Stimulated activated CD4-positive, alpha-beta T cell treated with anti-CD3 and anti-CD28 coated beads, Interleukin-15, amount 100 ng/mL, for 24 hours (primary cell): Measurements from ENCODE around the gene CFAP221.

Source experiments
- DNase-seq: peaks from one replicate; pipeline ENCODE4 v3.0.0-alpha.2; 2020

The CFAP221 gene

DNA sequence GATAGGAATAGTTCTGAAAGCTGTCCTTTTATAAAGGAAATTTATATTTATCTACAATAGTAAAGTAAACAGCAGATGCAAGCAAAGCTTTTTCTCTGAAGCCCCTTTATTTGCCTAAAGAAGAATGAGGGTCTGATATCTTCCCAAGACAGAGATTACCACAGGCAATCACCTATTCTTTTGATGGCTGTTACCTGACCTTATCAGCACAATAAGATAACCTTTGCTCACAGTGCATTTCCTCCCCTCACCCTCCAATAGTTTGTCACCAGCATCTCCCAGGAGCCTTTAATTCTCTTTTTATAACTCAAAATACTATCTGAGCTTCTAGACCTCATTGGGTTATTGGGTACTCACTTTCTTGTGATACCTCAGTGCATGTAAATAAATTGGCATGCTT lies 6.5 kb upstream of the CFAP221 start:
- DNase-seq = no peak

DNA sequence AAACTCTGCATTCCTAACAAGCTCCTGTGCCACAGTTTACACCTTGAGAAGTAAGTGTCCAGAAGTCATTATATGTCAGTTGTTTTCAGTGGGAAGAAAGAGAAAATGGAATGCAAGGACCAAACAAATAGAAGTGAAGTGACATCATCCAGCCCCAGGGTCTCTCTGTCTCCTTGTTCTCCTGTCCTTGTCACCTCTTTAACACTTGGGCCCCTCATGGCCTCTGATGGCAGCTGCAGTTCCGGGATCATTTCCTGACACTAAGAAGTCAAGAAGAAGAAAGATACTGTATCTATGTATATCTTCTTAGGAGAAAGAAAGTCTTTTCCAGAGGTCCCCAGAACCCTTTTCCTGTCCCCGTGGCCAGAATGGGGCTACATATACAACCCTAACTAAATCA lies 2.8 kb upstream of the CFAP221 start:
- no peak for DNase-seq

DNA sequence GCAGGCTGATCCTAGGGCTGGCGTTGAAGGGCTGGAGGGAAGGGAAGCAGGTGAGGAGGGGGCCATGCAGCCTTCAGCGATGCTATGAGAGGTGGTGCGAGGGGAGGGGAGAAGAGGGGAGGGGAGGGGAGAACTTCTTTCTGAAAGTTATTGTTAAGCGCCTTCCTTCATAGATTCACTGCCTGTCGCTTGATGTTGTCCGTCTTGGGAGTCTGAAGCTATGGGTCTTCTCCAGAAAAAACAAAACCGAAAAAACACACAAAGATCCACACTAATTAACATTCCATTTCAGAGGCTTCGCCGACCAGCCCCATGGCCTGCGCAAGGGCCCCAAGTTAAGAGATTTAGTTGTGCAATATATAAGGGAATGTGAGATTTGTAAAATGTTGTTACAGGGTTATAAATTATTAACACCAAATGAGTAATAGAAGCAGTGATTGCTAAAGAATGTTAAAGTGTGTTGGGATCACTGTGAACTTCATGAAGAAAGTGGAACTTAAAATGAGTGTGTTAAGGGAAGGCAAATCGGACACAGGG lies 758 bp downstream of the CFAP221 start:
- no peak for DNase-seq

DNA sequence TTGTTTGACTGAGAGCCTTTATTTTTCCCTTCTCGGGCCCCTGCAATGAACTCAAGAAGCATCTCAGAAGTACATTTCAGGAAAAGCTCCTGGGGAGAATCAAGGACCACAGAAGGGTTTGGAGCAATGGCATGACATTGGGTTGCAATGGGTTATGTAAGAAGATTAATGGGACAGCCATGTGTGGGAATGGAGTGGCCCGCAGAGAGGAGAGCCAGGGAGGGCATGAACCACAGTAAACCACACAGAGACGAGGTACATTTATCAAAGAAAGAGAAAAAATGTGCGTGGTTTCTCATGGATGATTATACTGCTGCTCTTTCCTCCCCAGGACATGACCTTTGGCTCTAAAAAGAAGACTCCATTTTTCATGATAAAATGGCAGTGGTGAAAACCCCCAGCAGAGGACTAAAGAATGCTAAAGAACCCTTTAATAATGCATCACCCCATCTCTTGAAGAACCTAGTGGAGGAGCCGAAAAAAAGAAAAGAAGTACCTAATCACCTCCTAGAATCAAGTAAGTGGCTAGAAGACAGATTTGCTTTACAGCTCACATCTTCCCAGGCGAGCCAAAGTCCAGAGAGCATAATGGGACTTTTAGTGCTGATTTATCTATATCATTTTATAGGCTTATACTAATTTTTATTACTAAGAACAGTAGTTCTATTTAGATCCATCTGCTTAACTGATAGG lies 1.7 kb downstream of the CFAP221 start:
- DNase-seq = no peak

DNA sequence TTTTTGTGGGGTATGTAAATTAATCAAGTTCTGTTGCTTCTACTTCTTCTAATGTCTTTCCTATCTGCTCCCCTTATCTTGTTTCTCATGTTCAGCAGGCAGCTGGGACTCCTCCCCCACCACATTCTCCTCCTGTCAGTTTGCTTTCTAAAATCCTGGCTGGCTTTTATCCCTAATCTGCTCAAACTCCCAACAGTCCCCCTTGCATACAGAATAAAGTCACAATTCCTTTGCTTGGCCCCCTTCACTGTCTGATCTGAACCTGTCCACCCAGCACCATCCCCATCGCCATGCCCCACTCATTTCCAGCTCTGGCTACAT lies 2.2 kb downstream of the CFAP221 start:
- DNase-seq = no peak

DNA sequence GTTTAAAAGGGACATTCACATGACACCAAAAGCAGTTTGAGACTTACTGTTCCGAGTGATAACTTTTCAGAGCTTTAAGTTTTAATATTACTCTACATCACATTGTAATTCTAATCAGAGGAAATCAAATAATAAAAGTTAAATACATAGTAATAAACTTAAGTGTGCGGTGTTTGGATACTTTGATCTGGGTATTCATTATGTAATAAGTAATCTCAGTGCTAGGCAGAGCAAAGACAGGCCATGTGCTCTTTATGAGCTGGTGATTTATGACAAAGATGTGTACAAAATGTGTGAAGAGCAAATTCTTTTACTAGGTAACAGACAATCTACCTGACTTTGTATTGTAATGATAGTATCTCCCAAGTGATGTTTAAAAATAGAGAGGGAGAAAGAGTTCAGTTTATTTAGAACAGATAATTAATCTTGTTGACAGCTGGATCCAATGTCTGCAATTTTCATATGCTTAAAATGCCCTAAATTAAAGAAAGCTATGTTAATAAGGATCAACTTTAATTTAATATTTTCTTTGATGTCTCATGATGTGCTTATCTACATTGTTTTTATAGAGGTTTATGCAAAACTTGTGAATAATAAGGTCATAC lies 4.4 kb downstream of the CFAP221 start:
- DNase-seq = no peak

DNA sequence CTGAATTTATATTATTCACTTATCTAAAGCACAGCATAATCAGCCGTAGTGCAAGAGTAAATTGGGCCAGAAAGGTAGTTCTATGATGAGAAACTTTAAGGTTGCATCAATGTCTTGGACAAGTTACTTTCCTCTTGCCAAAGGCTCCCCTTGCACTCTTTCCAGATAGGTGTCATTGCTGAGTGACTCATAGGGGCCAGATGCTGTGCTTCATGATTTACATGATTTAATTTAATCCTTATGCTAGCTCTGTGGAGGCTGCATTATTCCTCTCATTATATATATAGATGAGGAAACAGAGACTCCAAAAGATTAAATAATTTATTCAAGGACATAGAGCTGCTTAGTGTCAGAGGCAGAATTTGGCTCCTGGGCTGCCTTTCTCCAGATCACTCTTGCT lies 5.0 kb downstream of the CFAP221 start:
- no peak for DNase-seq

DNA sequence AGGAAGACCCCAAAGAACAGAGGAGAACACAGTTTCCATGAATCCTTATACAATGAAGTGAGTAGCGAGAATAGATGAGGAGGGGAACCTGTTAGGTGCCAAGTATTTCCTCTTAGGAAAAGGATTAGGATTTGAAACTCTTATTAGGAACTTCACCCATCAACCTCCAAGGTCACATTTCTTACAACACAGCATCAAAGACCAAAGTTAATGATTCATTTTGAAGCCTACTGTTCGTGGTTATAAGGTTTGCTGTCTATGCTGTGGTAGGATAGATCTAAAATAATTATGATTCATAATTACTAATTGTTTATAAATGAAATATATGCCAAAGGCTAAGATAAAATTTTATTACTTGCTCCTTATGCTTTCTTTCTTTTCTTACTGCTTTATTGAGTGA lies 6.1 kb downstream of the CFAP221 start:
- DNase-seq = no peak

DNA sequence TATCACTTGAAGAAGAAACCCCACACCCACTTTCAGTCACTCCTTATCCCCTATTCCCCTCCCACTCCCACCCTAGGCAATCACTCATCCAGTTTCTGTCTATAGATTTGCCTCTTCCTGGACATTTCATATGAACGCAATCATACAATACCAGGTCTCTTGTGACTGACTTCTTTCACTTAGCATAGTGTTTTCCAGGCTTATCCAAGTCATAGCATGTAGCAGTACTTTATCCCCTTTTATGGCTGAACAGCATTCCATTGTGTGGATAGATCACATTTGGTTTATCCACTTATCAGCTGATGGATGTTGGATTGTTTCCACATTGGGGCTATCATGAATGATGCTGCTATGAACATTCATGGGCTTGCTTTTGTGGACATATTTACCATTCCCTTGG lies 6.6 kb downstream of the CFAP221 start:
- no peak for DNase-seq

DNA sequence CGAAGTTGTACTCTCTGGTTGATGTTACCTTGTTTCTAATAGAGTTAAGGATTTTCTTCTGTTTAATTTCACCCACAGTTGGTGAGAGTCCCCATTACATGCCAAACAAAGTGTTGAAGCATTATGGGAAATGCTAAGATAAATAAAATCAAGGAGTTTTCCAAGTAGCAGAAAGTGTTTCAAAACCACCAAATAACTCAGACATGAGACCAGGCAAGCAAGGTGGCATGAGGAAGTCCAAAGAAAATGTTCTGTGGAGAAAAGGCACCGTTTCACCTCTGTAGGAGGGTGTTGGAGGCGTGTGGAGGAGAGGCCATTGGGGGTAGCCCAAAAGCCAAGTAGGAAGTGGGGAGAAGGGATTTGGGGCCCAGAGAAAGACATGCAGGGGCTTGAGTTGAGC lies 8.7 kb downstream of the CFAP221 start:
- no peak for DNase-seq

DNA sequence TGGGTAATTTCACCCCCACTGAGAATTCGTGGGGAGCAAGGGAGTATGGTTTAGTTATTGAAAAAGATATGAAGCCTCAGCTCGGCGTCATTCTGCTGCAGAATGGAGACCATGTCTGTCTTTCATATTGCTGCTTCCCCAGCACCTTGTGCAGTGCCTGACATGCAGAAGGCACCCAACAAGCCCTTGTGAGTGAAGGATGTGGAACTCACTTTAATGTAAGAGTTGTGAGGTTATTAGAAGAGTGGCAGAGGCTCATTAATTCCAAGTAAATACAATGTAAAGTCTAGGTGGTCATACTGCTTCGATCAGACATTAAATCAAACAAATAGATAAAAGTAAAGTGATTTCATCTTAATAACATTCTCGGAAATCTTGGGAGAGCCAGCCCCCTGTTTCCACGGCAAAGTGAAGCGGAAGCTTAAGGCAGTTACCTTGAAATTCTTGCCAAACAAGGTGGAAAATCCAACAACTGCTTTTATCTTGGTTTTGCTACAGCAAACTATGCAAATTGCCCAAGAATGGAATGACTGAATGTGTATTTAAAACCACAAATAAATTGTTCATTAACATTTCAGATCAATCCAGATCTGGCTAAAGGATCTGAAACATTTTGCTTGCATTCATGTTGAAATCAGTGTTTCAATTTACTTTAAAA lies 9.6 kb downstream of the CFAP221 start:
- DNase-seq = no peak

DNA sequence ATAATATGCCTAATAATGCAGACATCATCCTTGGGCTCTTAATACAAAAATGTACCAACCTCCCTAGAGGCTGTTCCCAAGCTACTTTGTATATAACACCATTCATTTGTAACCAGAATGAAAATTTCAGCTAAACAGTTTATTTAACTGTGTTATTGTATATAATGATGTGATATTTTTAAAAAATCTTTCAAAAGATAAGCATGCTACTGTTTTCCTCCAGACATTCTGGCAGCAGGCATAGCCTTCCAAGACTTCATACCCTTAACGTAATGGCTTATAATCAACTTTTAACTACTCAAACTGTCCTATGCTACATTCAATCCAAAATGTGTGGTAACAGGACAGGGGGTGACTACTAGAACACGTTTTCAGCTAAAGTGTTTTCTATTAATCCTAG lies 21.2 kb downstream of the CFAP221 start:
- DNase-seq = no peak

DNA sequence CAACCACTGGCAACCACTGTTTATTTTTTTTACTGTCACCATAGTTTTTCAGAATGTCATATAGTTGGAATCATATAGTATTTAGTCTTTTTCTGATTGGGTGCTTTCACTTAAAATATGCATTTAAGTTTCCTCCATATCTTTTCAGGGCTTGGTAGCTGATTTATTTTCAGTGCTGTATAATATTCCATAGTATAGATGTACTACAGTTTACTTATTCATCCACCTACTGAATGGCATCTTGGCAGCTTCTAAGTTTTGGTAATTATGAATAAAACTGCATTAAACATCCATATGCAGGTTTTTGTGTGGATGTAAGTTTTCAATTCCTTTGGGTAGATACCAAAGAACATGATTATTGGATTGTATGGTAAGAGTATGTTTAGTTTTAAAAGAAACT lies 23.0 kb downstream of the CFAP221 start:
- no peak for DNase-seq

DNA sequence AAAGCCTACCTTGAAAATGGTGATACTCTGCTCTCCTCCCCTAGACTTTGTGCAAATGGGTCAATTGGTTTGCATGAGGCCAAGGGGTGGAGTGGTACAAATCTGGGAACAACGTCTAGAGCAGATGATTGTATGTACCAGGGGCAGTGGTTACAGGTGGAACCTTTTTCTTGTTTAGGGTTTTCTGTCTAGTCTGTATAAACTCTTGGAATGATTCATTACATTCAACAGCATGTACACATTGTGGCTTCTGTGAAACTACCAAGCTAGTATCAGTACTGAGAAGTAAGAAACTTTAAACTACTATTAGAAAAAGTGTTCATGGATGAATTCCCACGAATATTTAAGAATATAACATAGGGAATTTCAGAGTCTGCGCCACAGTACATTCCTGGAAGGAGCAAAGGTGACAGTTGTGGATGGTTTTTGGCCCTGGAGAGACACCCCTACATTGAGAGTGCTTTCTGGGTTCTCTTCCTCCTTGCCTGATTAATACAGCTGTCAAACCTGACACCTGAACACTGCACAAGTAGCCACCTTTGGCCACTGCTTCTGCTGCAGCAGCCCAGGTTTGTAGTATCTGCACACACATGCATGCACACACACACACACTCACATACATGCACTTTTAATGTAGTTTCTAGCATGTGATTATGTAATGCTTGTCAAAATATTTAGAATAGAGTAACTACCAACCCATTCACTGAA lies 30.0 kb downstream of the CFAP221 start:
- no peak for DNase-seq

DNA sequence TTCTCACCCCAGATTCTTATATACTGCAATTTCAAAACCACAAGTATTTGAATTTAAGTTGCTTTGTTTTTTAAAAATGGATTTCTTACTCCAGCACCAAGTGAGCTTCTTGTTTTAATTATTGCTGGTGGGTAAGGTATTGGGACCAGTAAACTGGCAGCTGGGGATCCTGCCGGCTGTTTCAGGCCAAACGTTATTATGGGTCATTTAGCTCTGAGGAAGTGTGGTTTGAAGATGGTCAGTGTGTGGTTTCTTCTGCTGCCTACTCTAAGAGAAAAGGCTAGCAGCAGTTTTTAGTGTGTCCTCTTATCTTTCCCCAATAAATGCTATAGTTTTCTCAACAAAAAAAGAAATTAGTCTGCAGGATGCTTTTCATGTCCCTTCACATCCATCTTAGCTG lies 30.6 kb downstream of the CFAP221 start:
- DNase-seq = no peak

DNA sequence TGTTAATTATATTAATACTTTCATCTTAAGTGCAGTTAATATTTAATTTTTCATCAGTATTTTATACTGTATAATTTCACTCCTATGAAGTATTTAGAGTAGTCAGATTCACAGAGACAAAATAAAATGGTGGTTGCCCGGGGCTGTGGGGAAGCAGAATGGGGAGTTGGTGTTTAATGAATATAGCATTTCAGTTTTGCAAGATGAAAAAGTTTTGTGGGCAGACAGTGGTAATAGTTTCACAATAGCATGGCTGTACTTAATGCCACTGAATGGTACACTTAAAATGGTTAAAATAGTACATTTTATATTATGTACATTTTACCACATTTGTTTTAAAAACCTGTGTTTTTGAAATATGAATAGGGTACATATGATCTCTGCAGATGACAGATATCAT lies 31.2 kb downstream of the CFAP221 start:
- no peak for DNase-seq

DNA sequence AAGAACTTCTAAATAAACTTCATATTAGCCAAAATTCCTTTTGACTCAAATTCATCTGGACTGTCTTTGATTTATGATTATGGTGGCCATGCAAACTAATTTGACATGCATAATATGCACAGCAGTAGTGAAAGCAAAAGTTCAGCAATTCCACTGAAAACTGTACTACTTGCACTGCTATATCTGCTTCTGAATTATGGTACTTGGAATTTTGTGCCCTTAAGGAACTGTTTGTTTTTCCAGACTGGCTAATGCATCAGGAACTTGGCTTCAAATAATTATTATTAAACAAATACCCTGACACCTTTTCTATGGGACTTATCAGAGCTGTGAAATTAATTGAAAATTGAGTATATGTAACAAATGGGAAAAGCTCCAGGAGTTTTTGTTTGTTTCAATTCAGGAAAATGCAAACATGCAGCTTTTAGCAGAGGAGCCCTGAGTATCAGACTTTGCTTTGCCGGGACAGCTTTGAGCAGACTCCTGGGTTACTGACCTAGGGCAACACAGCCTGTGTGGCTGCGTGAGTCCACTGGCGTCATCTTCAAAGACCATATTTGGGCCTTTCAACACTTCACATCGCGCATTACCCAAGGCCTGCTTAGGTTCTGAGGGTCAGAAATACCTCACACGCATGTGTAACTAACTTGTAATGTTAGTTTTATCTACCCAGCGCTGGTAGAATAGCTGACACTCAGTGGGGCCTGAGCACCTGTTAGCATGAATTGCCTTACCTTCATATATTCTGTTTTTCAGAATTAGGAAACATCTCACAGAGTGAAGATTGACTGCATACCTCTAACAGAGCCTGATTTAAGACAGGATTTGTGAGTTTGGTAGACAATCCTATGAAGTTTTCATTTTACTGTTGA lies 35.4 kb downstream of the CFAP221 start:
- DNase-seq = no peak

DNA sequence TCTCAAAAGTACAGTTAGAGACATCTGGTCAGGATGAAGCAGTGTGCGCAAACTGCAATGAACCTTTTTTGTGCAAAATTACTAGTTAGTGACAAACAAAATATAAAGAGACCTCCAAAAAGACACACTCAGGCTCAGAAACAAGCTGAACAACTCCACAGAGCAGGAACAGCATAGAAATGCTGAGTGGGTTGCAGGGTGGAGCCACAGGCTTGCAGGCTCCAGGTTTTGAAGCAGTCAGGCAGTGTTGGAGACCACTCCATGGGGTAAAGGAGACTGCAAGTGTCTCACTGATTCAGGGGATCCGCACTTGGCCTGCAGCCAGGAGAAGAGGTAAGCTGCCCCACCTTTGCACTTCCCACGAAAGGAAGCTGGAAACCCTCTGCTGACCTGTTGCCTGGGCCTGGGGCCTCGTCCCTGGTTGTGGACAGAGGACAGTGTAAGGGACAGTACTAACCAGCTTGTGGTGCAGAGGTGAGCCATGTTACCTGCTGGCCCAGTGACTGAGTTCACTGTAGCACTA lies 36.4 kb downstream of the CFAP221 start:
- DNase-seq = no peak

DNA sequence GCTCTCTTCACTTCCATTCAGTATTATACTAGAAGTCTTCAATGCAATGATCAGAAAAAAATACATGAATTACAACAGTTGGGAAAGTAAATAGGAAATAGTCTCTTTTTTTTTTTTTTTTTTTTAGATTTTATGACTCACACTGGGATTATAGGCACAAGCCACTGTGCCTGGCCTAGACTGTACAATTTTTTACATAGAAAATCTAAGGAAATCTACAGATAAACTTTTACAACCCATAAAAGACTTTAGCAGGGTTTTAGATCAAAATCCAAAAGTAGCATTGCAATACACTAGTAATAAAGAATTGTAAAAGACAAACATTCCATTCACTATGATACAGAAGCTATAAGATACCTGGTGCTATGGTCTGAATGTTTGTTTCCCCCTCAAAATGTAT lies 39.0 kb downstream of the CFAP221 start:
- no peak for DNase-seq

DNA sequence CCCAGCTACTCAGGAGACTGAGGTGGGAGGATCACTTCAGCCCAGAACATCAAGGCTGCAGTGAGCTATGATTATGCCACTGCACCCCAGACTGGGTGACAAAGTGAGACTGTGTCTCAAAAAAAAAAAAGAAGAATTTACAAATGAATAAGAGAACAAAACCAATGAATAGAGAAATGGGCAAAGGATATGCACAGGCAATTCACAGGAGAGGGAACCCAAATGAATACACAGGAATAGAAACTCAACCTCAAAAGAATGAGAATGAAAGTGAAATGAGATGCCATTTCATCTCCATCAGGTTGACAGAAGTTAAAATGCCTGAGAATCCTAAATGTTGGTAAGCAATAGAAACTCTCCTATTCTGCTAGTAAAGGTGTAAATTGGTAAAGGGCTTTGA lies 40.2 kb downstream of the CFAP221 start:
- DNase-seq = no peak

DNA sequence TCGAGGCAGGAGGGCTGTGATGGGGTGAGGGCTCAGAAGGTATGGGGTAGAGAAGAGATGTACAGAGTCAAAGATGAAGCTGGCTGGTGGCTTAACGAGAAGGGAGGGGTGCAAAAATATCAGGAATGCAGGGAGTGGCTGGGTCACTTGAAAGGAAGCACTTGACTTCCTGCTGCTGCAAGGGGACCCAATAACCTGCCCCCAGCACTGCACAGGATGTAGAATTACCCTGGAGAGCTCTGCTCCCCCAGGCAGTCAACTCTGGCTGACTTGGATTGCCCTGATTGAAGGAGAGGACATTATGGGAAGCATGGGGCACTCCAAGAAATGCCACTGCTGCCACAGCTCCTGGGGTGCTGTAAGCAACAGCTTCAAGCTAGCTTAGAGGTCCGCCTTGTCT lies 41.8 kb downstream of the CFAP221 start:
- DNase-seq = no peak

DNA sequence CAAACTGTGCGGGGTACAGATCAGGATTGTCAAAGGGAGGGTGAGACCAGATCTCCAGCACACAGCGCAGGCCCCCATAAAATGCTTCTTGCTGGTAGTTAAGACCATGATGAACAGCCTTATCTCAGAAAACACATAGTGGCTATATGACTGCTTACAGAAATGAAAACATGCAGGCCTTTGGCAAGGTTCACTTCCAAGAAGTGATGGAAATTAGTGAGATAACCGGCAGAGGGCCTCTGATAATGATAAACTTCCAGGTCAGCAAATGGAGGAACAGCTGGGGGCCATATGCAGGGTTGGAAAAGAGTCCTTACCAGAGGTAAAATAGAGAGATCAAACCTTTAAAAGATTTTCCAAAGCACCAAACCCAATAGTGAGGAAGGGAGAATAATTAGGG lies 46.6 kb downstream of the CFAP221 start:
- no peak for DNase-seq

DNA sequence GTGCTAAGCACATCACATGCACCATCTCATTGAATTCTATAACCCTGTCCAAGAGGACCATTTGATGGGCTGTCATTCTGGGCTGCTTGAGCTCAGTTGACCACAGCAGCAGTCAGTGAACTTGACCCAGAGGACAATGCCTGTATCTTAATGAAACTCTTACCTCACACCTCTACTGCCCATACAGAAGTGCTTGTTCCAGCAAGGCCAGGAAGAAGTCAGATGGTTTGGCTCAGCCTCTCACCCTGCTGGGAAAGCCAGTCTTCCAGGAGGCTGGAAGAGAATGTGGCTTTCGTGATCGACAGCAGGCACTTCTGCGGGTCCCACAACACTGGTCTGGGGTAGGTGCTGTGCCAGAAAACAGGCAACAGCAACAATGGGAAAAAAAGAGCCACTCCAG lies 47.3 kb downstream of the CFAP221 start:
- no peak for DNase-seq
